WTC11 (cell line): ENCODE data around the gene ADAMTSL4.

Experiments
- ZNF138 ChIP-seq: sonication (generic); formaldehyde crosslinking; conservative IDR thresholded peaks from 2 replicates; pipeline ENCODE4 v1.8.1; 2022; ENCODE audit warnings: mild to moderate bottlenecking, moderate library complexity, missing genetic modification reagents
- TF ChIP-seq, protein P1 (sequence below): sonication (generic); formaldehyde crosslinking; IDR thresholded peaks from 2 replicates; pipeline ENCODE4 v1.8.0; 2023; ENCODE audit warnings: missing genetic modification reagents
- TF ChIP-seq, protein P2 (sequence below): fragments of 250-450 bp; sonication (Bioruptor Pico); conservative IDR thresholded peaks from 2 replicates; pipeline ENCODE4 v1.9.0; 2021; ENCODE audit warnings: mild to moderate bottlenecking
- TF ChIP-seq, protein P3 (sequence below): sonication (generic); formaldehyde crosslinking; IDR thresholded peaks from 2 replicates; pipeline ENCODE4 v1.8.1; 2022; ENCODE audit warnings: mild to moderate bottlenecking, missing genetic modification reagents, moderate library complexity, borderline replicate concordance

DNA sequence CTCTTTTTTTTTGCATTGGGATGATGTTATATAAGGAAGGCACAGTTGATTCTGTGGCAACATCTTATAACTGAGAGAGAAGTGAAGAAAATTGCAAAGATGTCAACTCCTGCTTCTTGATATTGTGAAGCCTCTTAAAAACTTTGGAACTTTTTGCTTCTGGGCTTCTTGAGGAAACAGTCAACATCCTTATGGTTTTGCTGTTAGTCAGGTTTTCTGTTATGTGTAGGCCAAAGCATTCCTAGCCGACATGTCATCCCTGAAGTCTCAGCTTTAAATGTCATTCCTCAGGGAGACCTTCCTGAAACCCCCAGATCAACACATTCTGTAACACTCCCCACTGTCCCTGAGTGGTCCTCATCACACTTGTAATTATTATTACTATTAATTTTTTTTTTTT lies 21.0 kb upstream of the ADAMTSL4 start:
- no peak for TF ChIP-seq ZNF138 (CRISPR knock-in tag)
- TF ChIP-seq, protein P1, sequence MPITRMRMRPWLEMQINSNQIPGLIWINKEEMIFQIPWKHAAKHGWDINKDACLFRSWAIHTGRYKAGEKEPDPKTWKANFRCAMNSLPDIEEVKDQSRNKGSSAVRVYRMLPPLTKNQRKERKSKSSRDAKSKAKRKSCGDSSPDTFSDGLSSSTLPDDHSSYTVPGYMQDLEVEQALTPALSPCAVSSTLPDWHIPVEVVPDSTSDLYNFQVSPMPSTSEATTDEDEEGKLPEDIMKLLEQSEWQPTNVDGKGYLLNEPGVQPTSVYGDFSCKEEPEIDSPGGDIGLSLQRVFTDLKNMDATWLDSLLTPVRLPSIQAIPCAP (CRISPR knock-in tag) = no peak
- TF ChIP-seq, protein P2, sequence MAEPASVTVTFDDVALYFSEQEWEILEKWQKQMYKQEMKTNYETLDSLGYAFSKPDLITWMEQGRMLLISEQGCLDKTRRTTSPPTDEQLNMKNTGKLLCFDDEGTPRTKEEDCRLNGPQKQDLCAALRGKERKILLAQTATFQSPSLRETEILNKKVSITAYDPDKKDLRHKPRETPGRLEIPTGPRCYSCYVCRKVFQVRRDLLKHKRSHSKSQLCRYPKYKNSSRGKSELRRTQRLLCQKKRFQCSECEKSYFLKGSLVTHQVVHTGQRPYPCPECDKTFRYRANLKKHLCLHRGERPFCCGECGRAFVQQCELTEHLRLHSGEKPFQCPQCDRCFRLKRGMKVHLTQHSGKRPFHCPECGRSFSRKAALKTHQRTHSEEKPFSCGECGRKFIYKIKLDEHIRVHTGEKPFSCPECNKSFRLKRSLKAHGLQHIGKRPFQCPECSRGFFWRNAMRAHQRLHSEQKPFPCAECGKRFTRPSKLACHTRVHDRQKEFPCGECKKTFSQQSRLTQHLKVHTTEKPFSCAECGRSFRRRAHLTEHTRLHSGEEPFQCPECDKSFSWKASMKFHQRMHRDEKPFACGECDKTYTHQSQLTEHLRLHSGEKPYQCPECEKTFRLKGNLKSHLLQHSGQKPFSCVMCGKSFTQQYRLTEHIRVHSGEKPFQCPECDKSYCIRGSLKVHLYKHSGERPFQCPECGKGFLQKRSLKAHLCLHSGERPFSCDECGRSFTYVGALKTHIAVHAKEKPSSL = no peak
- TF ChIP-seq, protein P3, sequence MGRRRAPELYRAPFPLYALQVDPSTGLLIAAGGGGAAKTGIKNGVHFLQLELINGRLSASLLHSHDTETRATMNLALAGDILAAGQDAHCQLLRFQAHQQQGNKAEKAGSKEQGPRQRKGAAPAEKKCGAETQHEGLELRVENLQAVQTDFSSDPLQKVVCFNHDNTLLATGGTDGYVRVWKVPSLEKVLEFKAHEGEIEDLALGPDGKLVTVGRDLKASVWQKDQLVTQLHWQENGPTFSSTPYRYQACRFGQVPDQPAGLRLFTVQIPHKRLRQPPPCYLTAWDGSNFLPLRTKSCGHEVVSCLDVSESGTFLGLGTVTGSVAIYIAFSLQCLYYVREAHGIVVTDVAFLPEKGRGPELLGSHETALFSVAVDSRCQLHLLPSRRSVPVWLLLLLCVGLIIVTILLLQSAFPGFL (CRISPR knock-in tag) = no peak
